HEK293 (cell line): ENCODE measurements around the gene ADK.

Source experiments
- CTCF ChIA-PET: fragments of 350-600 bp; formaldehyde crosslinking; extraction: SDS; loops from one replicate; lab custom pipeline; 2021; ENCODE audit warnings: antibody characterized with exemption; lab: Yijun Ruan, JAX
- POLR2A ChIA-PET: fragments of 300-600 bp; formaldehyde crosslinking; extraction: SDS; loops from one replicate; lab custom pipeline; 2020; ENCODE audit warnings: antibody characterized with exemption, inconsistent platforms; lab: Yijun Ruan, JAX
- H3K27ac ChIP-seq: fragments of 200-500 bp; sonication (Bioruptor generic); 2 replicates; pipeline ENCODE4 v1.5.1; 2014; ENCODE audit warnings: low read depth, low read length, control low read depth, inconsistent platforms; ENCODE audit errors: extremely low read depth
- H3K36me3 ChIP-seq, 2 experiments: fragments of 200-500 bp in 1 of 2; sonication (Bioruptor generic) in 1 of 2; 1 replicate in 1 of 2; 2 replicates in 1 of 2; pipeline ENCODE4 v1.5.1; 2014 to 2017; ENCODE audit warnings: inconsistent platforms in 2 of 2, low read length in 2 of 2; ENCODE audit not compliant: control insufficient read depth in 2 of 2, insufficient read depth in 1 of 2
- H3K4me1 ChIP-seq: fragments of 200-500 bp; sonication (Bioruptor generic); 2 replicates; pipeline ENCODE4 v1.5.1; 2014; ENCODE audit warnings: mild to moderate bottlenecking, low read length, inconsistent platforms; ENCODE audit not compliant: control insufficient read depth, insufficient read depth
- H3K4me3 ChIP-seq: 2 replicates; pipeline ENCODE4 v1.5.1; 2011; ENCODE audit warnings: low read depth, mild to moderate bottlenecking, control low read depth, low read length, moderate library complexity
- H3K9me3 ChIP-seq: fragments of 200-500 bp; sonication (Bioruptor generic); 2 replicates; pipeline ENCODE4 v1.5.1; 2014; ENCODE audit warnings: low read depth, low read length, inconsistent platforms; ENCODE audit not compliant: control insufficient read depth, insufficient read depth
- CTCF ChIP-seq: fragments of 450-650 bp; formaldehyde crosslinking; IDR thresholded peaks from 2 replicates; pipeline ENCODE4 v1.5.1; 2016; ENCODE audit warnings: missing biosample characterization, missing genetic modification characterization
- MZF1 ChIP-seq: fragments of 450-650 bp; formaldehyde crosslinking; IDR thresholded peaks from 2 replicates; pipeline ENCODE4 v1.5.1; 2017; ENCODE audit warnings: missing biosample characterization, missing genetic modification characterization, borderline replicate concordance
- ZNF701 ChIP-seq: fragments of 450-650 bp; formaldehyde crosslinking; IDR thresholded peaks from 2 replicates; pipeline ENCODE4 v1.5.1; 2016; ENCODE audit warnings: missing biosample characterization, missing genetic modification characterization
- ZNF747 ChIP-seq: fragments of 450-650 bp; formaldehyde crosslinking; IDR thresholded peaks from 2 replicates; pipeline ENCODE4 v1.5.1; 2016; ENCODE audit warnings: missing biosample characterization, missing genetic modification characterization
- ZNF792 ChIP-seq: fragments of 450-650 bp; formaldehyde crosslinking; IDR thresholded peaks from 2 replicates; pipeline ENCODE4 v1.5.1; 2016; ENCODE audit warnings: missing biosample characterization, missing genetic modification characterization
- TF ChIP-seq, protein P1 (sequence below): fragments of 450-650 bp; formaldehyde crosslinking; IDR thresholded peaks from 2 replicates; pipeline ENCODE4 v1.5.0; 2017; ENCODE audit warnings: missing biosample characterization, missing genetic modification characterization, borderline replicate concordance
- TF ChIP-seq, protein P2 (sequence below): fragments of 450-650 bp; formaldehyde crosslinking; IDR thresholded peaks from 2 replicates; pipeline ENCODE4 v1.5.1; 2016; ENCODE audit warnings: missing biosample characterization, missing genetic modification characterization
- TF ChIP-seq, protein P3 (sequence below): fragments of 450-650 bp; IDR thresholded peaks from 2 replicates; pipeline ENCODE4 v1.5.1; 2018; ENCODE audit warnings: missing biosample characterization, missing genetic modification characterization
- TF ChIP-seq, protein P4 (sequence below): fragments of 450-650 bp; formaldehyde crosslinking; IDR thresholded peaks from 2 replicates; pipeline ENCODE4 v1.5.1; 2016; ENCODE audit warnings: missing biosample characterization, missing genetic modification characterization, borderline replicate concordance

ADK gene

DNA sequence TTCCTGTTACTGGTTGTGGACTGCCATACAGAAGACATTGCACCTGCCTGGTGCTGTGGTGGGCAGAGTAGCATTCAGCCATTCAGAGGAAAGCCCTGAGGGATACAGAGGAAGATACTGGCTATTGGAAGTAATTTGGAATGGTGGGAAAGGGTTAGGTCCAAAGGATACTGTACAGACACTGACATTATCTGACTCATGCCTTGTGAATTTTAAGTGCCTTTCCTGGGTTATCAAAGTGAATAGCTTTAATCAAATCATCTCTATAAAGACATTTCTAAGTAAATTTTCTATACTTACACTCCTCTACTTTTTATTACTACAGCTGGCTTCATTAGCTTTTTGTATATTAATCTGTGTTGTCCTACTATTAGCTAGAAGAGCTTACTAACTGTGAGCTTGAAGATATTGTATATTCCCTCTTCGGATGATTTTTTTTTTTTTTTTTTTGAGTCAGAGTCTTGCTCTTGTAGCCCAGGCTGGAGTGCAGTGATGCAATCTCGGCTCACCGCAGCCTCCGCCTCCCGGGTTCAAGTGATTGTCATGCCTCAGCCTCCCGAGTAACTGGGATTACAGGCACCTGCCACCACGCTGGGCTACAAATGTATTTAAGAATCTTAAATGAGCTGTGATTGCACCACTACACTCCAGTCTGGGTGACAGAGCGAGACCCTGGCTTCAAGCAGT lies 186.5 kb downstream of the ADK start:
- Histone ChIP-seq H3K36me3 (no peaks in the 10 kb centered on the region), H3K9me3 (no peaks in the 10 kb centered on the region), H3K4me1 (no peaks in the 10 kb centered on the region), H3K27ac (no peak overlapping the region), H3K4me3 (no peak overlapping the region)
- ChIA-PET POLR2A (interaction anchor here (0.6 kb wide), 1 partner anchor 11 kb away, joined by 3 read pairs; no protein-coding TSS in a partner anchor), CTCF (interaction anchor here (0.6 to 0.9 kb wide), 5 partner anchors 10 to 621 kb away, joined by 3 to 5 read pairs (median 3); no protein-coding TSS in a partner anchor)
- TF ChIP-seq, protein P1, sequence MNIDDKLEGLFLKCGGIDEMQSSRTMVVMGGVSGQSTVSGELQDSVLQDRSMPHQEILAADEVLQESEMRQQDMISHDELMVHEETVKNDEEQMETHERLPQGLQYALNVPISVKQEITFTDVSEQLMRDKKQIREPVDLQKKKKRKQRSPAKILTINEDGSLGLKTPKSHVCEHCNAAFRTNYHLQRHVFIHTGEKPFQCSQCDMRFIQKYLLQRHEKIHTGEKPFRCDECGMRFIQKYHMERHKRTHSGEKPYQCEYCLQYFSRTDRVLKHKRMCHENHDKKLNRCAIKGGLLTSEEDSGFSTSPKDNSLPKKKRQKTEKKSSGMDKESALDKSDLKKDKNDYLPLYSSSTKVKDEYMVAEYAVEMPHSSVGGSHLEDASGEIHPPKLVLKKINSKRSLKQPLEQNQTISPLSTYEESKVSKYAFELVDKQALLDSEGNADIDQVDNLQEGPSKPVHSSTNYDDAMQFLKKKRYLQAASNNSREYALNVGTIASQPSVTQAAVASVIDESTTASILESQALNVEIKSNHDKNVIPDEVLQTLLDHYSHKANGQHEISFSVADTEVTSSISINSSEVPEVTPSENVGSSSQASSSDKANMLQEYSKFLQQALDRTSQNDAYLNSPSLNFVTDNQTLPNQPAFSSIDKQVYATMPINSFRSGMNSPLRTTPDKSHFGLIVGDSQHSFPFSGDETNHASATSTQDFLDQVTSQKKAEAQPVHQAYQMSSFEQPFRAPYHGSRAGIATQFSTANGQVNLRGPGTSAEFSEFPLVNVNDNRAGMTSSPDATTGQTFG (tag by site-specific recombination) = no peak
- no peak for TF ChIP-seq CTCF
- TF ChIP-seq, protein P2, sequence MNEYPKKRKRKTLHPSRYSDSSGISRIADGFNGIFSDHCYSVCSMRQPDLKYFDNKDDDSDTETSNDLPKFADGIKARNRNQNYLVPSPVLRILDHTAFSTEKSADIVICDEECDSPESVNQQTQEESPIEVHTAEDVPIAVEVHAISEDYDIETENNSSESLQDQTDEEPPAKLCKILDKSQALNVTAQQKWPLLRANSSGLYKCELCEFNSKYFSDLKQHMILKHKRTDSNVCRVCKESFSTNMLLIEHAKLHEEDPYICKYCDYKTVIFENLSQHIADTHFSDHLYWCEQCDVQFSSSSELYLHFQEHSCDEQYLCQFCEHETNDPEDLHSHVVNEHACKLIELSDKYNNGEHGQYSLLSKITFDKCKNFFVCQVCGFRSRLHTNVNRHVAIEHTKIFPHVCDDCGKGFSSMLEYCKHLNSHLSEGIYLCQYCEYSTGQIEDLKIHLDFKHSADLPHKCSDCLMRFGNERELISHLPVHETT (tag by site-specific recombination) = no peak

- ChIA-PET CTCF (no interaction called here), POLR2A (no interaction called here)
- Histone ChIP-seq H3K4me1 (no peaks in the 10 kb centered on the region), H3K27ac (no peak overlapping the region), H3K4me3 (no peak overlapping the region), H3K9me3 (no peaks in the 10 kb centered on the region), H3K36me3 (no peaks in the 10 kb centered on the region)
- TF ChIP-seq CTCF (no peak), ZNF792 (tag by site-specific recombination) (no peak), ZNF701 (tag by site-specific recombination) (no peak), ZNF747 (no peak), MZF1 (tag by site-specific recombination) (no peak)
- TF ChIP-seq, protein P3, sequence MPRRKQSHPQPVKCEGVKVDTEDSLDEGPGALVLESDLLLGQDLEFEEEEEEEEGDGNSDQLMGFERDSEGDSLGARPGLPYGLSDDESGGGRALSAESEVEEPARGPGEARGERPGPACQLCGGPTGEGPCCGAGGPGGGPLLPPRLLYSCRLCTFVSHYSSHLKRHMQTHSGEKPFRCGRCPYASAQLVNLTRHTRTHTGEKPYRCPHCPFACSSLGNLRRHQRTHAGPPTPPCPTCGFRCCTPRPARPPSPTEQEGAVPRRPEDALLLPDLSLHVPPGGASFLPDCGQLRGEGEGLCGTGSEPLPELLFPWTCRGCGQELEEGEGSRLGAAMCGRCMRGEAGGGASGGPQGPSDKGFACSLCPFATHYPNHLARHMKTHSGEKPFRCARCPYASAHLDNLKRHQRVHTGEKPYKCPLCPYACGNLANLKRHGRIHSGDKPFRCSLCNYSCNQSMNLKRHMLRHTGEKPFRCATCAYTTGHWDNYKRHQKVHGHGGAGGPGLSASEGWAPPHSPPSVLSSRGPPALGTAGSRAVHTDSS (tag by site-specific recombination) = no peak
- TF ChIP-seq, protein P4, sequence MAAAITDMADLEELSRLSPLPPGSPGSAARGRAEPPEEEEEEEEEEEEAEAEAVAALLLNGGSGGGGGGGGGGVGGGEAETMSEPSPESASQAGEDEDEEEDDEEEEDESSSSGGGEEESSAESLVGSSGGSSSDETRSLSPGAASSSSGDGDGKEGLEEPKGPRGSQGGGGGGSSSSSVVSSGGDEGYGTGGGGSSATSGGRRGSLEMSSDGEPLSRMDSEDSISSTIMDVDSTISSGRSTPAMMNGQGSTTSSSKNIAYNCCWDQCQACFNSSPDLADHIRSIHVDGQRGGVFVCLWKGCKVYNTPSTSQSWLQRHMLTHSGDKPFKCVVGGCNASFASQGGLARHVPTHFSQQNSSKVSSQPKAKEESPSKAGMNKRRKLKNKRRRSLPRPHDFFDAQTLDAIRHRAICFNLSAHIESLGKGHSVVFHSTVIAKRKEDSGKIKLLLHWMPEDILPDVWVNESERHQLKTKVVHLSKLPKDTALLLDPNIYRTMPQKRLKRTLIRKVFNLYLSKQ (tag by site-specific recombination) = no peak
These were observed 192.0 kb downstream of the ADK start for GRCh38 chr10:74342991-74343390.
